ENCODE measurements around the gene CDYL. TPM values are rescaled to one million over a fixed set of nuclear protein-coding genes. Genes with fewer than 3 reads are reported as not detected.

The CDYL gene
- total RNA-seq, 1 donor from 2014 or later, result 53.5 TPM

DNA sequence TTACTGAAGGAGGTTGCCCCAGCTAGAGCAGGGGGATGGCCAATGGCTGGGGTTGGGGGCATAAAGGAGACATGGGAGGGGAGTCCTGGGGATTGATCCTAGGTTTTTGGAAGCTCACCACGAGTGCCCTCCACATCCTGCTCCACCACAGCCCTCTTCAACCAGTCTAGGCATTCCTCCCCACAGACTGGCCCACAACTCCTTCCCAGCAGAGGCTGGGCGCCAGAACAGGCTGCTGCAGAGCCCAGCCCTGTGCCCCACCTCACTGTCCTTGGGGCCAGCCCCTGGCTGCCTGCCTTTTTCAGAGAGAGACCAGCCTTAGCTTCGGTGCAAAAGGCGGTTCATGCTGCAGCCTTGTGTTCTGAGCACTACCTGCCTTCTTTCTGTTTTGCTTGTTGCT is 211.2 kb downstream of the CDYL start:
- Histone ChIP-seq H3F3A (ENCODE audit: low read depth) (no peaks in the 10 kb centered on the region), H3K9ac (no peak overlapping the region), H4K20me1 (ENCODE audit: low read depth) (no peaks in the 10 kb centered on the region), H2AFZ (replicated peaks) (no peak overlapping the region), H3K4me3 (no peak overlapping the region), H3K4me1 (no peaks in the 10 kb centered on the region), H3K9me3 (ENCODE audit: low read depth) (no peaks in the 10 kb centered on the region), H3K79me2 (ENCODE audit: low read depth) (no peaks in the 10 kb centered on the region), H3K27ac (no peak overlapping the region), H3K36me3 (no peaks in the 10 kb centered on the region), H3K4me2 (no peak overlapping the region), H3K27me3 (no peaks in the 10 kb centered on the region)
- Mint-ChIP-seq H3K4me1 (no peaks in the 10 kb centered on the region), H3K27me3 (ENCODE audit: insufficient read depth, low read depth) (peaks cover 4% of the 10 kb centered on the region), H3K36me3 (peaks cover 4% of the 10 kb centered on the region), H3K27ac (no peak overlapping the region), H3K9me3 (peaks cover 4% of the 10 kb centered on the region), H3K4me3 (no peak overlapping the region)
- DNase-seq (ENCODE audit: low spot score), result no peak
- TF ChIP-seq EZH2 (IDR thresholded peaks at IDR 0.05) (no peak), EZH2phosphoT487 (IDR thresholded peaks at IDR 0.05) (no peak)
- TF ChIP-seq, protein P1, sequence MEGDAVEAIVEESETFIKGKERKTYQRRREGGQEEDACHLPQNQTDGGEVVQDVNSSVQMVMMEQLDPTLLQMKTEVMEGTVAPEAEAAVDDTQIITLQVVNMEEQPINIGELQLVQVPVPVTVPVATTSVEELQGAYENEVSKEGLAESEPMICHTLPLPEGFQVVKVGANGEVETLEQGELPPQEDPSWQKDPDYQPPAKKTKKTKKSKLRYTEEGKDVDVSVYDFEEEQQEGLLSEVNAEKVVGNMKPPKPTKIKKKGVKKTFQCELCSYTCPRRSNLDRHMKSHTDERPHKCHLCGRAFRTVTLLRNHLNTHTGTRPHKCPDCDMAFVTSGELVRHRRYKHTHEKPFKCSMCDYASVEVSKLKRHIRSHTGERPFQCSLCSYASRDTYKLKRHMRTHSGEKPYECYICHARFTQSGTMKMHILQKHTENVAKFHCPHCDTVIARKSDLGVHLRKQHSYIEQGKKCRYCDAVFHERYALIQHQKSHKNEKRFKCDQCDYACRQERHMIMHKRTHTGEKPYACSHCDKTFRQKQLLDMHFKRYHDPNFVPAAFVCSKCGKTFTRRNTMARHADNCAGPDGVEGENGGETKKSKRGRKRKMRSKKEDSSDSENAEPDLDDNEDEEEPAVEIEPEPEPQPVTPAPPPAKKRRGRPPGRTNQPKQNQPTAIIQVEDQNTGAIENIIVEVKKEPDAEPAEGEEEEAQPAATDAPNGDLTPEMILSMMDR (IDR thresholded peaks at IDR 0.05), result no peak

GRCh38 chr6:4994741-4995140 is 218.5 kb downstream of the CDYL start:
- Mint-ChIP-seq H3K4me3 (no peak overlapping the region), H3K36me3 (peaks cover 8% of the 10 kb centered on the region)
- no peak overlapping the region for H3K27ac ChIP-seq

GRCh38 chr6:4997862-4998261 is 221.7 kb downstream of the CDYL start:
- Mint-ChIP-seq H3K9me3 (no peaks in the 10 kb centered on the region), H3K4me3 (no peak overlapping the region), H3K4me1 (no peaks in the 10 kb centered on the region), H3K27ac (peak overlapping the region; percentile 17), H3K36me3 (peaks cover 16% of the 10 kb centered on the region), H3K27me3 (ENCODE audit: insufficient read depth, low read depth) (peaks cover under 1% of the 10 kb centered on the region)
- Histone ChIP-seq H3K27ac (no peak overlapping the region), H3K9ac (no peak overlapping the region), H3K9me3 (ENCODE audit: low read depth) (no peaks in the 10 kb centered on the region), H3K4me1 (peaks cover 14% of the 10 kb centered on the region), H3K79me2 (ENCODE audit: low read depth) (no peaks in the 10 kb centered on the region), H4K20me1 (ENCODE audit: low read depth) (no peaks in the 10 kb centered on the region), H3K36me3 (no peaks in the 10 kb centered on the region), H3F3A (ENCODE audit: low read depth) (no peaks in the 10 kb centered on the region), H3K27me3 (no peaks in the 10 kb centered on the region), H3K4me2 (no peak overlapping the region), H2AFZ (replicated peaks) (no peak overlapping the region), H3K4me3 (no peak overlapping the region)
- no peak for DNase-seq (ENCODE audit: low spot score)
- TF ChIP-seq EZH2 (IDR thresholded peaks at IDR 0.05) (no peak), EZH2phosphoT487 (IDR thresholded peaks at IDR 0.05) (no peak)
- TF ChIP-seq, protein P1 (IDR thresholded peaks at IDR 0.05), result no peak

More at GRCh38 chr6:4994741-4995140, 218.5 kb downstream of the CDYL start:
- no peak for DNase-seq (ENCODE audit: low spot score)
- Histone ChIP-seq H4K20me1 (ENCODE audit: low read depth) (no peaks in the 10 kb centered on the region), H3K36me3 (no peaks in the 10 kb centered on the region), H3K9ac (no peak overlapping the region), H3K9me3 (ENCODE audit: low read depth) (no peaks in the 10 kb centered on the region), H3K79me2 (ENCODE audit: low read depth) (no peaks in the 10 kb centered on the region), H3K4me3 (no peak overlapping the region), H3F3A (ENCODE audit: low read depth) (no peaks in the 10 kb centered on the region), H3K4me1 (peaks cover 14% of the 10 kb centered on the region), H3K27me3 (no peaks in the 10 kb centered on the region), H2AFZ (replicated peaks) (no peak overlapping the region), H3K4me2 (no peak overlapping the region)
- TF ChIP-seq EZH2 (IDR thresholded peaks at IDR 0.05), result no peak
- TF ChIP-seq, protein P1 (IDR thresholded peaks at IDR 0.05), result no peak
- TF ChIP-seq EZH2phosphoT487 (IDR thresholded peaks at IDR 0.05), result no peak
- Mint-ChIP-seq H3K27me3 (ENCODE audit: insufficient read depth, low read depth) (no peaks in the 10 kb centered on the region), H3K4me1 (no peaks in the 10 kb centered on the region), H3K9me3 (no peaks in the 10 kb centered on the region), H3K27ac (no peak overlapping the region)

Data from neural progenitor cell (in vitro differentiated cells).